AG04450 (cell line): ENCODE results near the gene RPTOR. TPM values are rescaled to one million over a fixed set of nuclear protein-coding genes. Genes with fewer than 3 reads are reported as not detected.

Source experiments
- CTCF ChIA-PET: fragments of 300-600, 350-600 bp; formaldehyde crosslinking; extraction: SDS; loops from one replicate; lab custom pipeline; 2022; ENCODE audit warnings: antibody characterized with exemption, inconsistent platforms; lab: Charles Lee
- POLR2A ChIA-PET: fragments of 350-600 bp; formaldehyde crosslinking; extraction: SDS; loops from one replicate; lab custom pipeline; 2021; ENCODE audit warnings: antibody characterized with exemption, inconsistent platforms; lab: Yijun Ruan, JAX
- DNase-seq: peaks from one replicate; pipeline ENCODE4 v3.0.0-alpha.2; 2011; ENCODE audit warnings: low read depth, low spot score
- H3K27ac ChIP-seq: one replicate; pipeline ENCODE4 v1.5.1; 2012; ENCODE audit warnings: low read depth, low read length, control low read depth
- H3K27me3 ChIP-seq: one replicate; pipeline ENCODE4 v1.6.0; 2012; ENCODE audit warnings: low read length; ENCODE audit not compliant: control insufficient read depth, insufficient read depth
- H3K4me3 ChIP-seq: 2 replicates; pipeline ENCODE4 v1.5.1; 2011; ENCODE audit warnings: mild to moderate bottlenecking, low read depth, low read length, control low read depth
- H3K9me3 ChIP-seq: 2 replicates; pipeline ENCODE4 v1.5.1; 2012; ENCODE audit warnings: low read length; ENCODE audit not compliant: control insufficient read depth, insufficient read depth
- polyA plus RNA-seq: library from polyadenylated mRNA; depleted of rRNA; stranded (reverse); fragments of >200 nt; gene quantifications from 2 replicates; pipeline ENCODE4 v1.2.3, GENCODE V29; 2011
- TF ChIP-seq, protein P1 (sequence below): IDR thresholded peaks from 2 replicates; pipeline ENCODE4 v1.5.1; 2011; ENCODE audit warnings: low read depth, low read length, control low read depth, inconsistent platforms

Gene RPTOR
- polyA plus RNA-seq, 1 experiment: 6.2 TPM

DNA sequence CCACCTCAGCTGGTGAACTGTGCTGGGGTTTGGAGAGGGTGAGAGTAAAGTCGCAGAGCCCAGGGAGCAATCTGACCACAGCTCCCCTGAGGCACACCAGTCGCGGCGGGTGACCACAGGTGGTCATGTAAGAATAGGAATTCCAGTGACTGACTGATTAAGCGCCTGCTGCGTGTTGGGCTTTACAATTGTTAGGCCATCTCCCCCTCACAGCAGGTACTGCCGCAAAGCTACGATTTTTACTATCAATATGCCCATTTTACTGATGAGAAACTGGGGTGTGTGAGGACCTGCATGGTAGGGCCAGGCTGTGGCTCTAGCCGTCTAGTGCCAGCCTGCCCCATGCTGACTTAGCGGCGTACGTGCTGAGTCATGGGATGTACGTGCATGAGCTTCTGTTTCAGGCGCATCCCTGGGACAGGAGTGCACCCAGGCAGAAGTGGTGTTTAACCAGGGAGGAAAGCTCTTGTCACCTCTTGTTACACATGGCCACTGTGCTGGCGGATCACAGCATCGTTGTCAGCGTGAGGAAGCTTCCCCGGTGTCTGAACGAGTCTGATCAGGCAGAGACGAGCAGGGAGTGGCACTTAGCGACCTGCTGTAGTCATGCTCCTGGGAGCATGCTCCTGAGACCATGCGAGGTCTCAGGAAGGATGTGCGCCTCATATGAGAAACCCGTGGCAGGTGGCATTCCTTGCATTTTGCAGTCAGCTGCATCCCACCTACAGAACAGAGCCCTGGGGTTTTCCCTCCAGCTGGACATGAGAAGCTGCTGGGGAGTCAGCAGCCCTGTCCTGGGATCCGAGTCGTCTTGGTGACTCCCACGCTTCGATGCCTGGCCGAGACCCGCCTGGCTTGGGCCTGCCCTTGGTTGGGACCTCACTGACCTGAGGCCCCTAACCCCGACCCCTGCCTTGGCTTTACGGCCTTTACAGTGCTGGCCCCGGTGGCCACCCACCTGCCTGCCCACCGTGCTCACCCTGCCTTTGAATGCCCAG is 283.3 kb downstream of the RPTOR start:
- DNase-seq: no peak
- Histone ChIP-seq H3K27me3 (no peaks in the 10 kb centered on the region), H3K4me3 (no peak overlapping the region), H3K9me3 (peaks cover 11% of the 10 kb centered on the region; the same call in 1 of the 2 replicates), H3K27ac (peak overlapping the region; percentile 90)
- ChIA-PET POLR2A (no interaction called here), CTCF (no interaction called here)
- TF ChIP-seq, protein P1, sequence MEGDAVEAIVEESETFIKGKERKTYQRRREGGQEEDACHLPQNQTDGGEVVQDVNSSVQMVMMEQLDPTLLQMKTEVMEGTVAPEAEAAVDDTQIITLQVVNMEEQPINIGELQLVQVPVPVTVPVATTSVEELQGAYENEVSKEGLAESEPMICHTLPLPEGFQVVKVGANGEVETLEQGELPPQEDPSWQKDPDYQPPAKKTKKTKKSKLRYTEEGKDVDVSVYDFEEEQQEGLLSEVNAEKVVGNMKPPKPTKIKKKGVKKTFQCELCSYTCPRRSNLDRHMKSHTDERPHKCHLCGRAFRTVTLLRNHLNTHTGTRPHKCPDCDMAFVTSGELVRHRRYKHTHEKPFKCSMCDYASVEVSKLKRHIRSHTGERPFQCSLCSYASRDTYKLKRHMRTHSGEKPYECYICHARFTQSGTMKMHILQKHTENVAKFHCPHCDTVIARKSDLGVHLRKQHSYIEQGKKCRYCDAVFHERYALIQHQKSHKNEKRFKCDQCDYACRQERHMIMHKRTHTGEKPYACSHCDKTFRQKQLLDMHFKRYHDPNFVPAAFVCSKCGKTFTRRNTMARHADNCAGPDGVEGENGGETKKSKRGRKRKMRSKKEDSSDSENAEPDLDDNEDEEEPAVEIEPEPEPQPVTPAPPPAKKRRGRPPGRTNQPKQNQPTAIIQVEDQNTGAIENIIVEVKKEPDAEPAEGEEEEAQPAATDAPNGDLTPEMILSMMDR: no peak

DNA sequence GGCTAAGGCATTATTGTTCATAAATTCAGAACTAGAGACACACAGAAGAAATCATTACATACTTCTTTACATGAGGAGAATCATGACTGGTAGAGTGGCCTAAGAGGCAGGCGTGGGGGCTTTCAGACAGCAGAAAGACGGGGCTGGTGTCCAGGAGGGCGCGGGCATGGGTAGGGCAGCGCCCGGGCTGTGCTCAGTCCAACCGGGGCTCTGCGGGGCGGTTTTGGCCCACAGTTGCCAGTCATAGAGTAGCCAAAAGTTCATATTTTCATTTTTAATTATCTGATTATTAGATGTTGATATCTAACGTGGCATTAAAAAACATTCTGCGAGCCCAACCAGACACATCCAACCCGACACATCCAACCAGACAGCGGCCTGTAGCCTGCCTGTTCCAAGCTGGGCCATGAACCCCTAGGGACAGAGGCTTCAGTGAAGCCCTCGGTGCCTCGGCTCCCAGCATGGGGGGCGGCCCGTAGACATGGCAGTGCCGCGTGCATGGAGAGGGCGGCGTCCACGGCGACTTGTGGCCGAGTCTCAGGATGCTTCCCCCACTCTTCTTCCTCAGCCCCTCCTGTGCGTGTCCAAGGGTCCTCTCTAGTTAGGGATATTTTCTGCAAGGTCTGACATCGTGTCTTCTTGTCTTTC is 284.7 kb downstream of the RPTOR start:
- Histone ChIP-seq H3K27me3 (no peaks in the 10 kb centered on the region), H3K9me3 (peaks cover 11% of the 10 kb centered on the region; the same call in 1 of the 2 replicates), H3K27ac (no peak overlapping the region), H3K4me3 (no peak overlapping the region)
- CTCF ChIA-PET: no interaction called here
- no peak for DNase-seq
- POLR2A ChIA-PET: no interaction called here
- TF ChIP-seq, protein P1: no peak

DNA sequence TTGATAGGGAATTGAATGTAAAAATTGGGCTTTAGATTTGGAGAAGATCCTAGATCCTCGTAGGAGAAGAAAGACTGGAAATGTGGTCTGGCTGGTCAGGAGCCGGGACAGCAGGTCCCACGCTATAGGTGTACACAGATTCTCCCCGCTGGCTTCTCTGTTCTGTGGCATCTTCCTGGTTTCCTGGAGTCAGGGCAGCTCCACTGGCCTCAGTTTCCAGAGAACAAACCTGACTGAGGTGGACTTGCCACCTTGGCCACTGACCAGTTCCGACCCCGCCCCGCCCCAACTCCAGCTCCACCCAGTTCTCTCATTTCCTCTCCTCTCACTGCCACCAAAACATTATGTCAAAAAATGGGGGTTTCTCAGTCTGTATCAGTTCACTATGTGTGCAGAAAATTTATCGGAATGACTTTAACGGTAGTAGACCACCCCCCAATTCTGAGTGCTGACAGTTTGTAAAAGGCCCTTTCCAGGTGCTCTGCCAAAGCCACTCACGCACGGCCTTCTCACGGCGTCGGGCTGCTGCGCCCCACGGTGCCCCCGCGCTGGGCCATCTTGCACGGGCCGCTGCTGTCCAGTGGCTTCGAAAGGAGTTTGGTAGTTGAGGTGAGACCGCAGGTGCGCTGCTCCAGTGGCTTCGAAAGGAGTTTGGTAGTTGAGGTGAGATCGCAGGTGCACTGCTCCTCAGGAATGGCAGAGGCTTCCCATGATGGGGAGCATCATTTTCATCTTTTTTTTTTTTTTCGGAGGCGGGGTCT is 285.6 kb downstream of the RPTOR start:
- CTCF ChIA-PET: no interaction called here

DNA sequence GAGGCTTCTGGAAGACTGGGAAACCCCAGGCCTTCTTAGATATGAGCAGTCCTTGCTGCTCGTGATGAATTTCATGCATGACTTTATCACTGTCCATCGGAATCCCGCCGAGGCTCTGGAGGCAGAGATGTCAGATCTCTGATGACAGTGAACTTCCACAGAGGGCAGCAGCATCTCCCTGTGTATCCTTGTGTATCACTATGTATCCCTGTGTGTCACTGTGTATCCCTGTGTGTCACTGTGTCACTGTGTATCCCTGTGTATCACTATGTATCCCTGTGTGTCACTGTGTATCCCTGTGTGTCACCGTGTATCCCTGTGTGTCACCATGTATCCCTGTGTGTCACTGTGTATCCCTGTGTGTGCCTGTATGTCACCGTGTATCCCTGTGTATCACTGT is 286.9 kb downstream of the RPTOR start:
- Histone ChIP-seq H3K9me3 (peaks cover 10% of the 10 kb centered on the region; the same call in 1 of the 2 replicates), H3K27ac (no peak overlapping the region), H3K27me3 (no peaks in the 10 kb centered on the region), H3K4me3 (no peak overlapping the region)
- CTCF ChIA-PET: no interaction called here
- DNase-seq: no peak
- POLR2A ChIA-PET: interaction anchor here (1.2 kb wide), 1 partner anchor 184 kb away, joined by 4 read pairs; no protein-coding TSS in a partner anchor
- TF ChIP-seq, protein P1: no peak

More for the DNA sequence above, 285.6 kb downstream of the RPTOR start:
- Histone ChIP-seq H3K27ac (no peak overlapping the region), H3K9me3 (peaks cover 6% of the 10 kb centered on the region; the same call in 1 of the 2 replicates), H3K27me3 (no peaks in the 10 kb centered on the region), H3K4me3 (no peak overlapping the region)
- no peak for DNase-seq
- POLR2A ChIA-PET: interaction anchor here (0.7 kb wide), 1 partner anchor 112 kb away, joined by 4 read pairs; no protein-coding TSS in a partner anchor
- TF ChIP-seq, protein P1: no peak
